ENCODE results near the gene RBM17.

DNA sequence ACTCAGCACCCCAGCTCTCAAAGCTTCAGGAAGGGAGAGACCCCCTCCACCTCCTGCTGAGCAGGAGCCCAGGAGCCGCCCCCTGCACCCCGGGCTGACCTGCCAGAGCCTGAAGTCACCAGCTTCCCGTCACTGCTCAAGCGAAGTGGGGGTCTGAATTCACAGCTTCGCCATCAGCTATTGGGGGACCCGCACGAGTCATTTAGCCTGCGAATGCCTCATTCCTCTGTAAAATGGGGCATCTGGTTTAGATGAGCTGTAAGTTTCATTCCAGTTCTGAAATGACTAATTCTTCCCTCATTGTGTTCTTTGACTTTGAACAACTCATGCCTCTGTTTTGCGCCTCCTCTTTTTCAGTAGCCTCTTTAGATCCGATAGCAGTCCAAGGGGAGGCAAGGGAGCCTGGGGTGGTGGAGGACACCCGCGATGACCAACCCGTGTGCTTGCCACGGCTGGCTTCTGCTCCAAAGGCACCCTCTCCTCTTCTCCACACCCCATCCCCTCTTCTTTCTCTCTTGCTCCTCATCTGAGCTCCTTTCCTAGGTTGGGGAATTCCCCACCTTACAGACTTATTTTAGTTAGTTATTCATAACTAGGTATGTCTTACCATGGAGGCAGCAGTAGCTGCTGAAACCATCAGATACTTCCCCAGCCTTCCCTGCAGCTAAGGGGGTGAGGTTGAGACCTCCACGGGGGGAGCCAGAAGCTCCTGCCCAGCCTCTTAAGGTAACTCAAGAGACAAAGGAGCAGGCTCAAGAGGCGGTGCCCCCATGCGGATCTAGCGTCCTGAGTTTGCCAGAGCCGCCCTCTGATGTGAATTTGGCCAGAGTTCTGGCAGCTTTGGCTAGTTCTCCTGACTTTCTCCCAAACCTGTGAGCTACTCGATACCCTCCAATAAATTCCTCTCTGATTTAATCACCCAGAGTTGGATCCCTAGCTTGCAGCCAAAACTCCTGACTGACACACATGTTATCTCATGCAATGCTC, 47.7 kb downstream of the RBM17 start:
- no peak for TF ChIP-seq POLR2A (IDR thresholded peaks at IDR 0.05)
- TF ChIP-seq, protein P1, sequence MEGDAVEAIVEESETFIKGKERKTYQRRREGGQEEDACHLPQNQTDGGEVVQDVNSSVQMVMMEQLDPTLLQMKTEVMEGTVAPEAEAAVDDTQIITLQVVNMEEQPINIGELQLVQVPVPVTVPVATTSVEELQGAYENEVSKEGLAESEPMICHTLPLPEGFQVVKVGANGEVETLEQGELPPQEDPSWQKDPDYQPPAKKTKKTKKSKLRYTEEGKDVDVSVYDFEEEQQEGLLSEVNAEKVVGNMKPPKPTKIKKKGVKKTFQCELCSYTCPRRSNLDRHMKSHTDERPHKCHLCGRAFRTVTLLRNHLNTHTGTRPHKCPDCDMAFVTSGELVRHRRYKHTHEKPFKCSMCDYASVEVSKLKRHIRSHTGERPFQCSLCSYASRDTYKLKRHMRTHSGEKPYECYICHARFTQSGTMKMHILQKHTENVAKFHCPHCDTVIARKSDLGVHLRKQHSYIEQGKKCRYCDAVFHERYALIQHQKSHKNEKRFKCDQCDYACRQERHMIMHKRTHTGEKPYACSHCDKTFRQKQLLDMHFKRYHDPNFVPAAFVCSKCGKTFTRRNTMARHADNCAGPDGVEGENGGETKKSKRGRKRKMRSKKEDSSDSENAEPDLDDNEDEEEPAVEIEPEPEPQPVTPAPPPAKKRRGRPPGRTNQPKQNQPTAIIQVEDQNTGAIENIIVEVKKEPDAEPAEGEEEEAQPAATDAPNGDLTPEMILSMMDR (IDR thresholded peaks at IDR 0.05), result no peak
